Stimulated activated CD4-positive, alpha-beta T cell treated with anti-CD3 and anti-CD28 coated beads, Interleukin-15, amount 100 ng/mL, for 1 hour (primary cell): ENCODE results near the gene AVEN.
"Not testable (repeated sequence)": the region's sequence is repeated elsewhere in the genome, so short reads cannot be mapped to it uniquely, and the experiment has no call there.

Source experiments
- DNase-seq, 2 donors: peaks; one replicate each; pipeline ENCODE4 v3.0.0-alpha.2; 2020; ENCODE audit warnings: low read depth in 1 of 2, low spot score in 1 of 2

The AVEN gene

DNA sequence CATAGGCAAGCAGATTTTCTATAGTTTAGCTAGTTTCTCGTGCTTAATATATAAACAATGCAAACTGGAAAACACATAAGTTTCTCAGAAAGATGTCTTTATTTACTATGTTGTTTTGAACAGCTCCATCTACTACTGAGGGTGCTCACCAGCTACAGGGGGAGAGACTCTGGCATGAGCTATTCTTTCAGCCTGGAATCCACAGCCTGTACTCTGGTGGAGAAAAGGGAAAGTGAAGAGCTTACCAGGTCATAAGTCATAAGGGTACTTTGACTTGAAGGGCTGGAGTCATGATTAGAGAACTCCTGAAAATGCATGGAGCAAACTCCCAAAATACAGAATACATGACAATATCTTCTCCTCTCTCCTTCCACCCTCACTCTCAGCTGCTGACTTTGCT lies 4.4 kb upstream of the AVEN start:
- no peak for DNase-seq

DNA sequence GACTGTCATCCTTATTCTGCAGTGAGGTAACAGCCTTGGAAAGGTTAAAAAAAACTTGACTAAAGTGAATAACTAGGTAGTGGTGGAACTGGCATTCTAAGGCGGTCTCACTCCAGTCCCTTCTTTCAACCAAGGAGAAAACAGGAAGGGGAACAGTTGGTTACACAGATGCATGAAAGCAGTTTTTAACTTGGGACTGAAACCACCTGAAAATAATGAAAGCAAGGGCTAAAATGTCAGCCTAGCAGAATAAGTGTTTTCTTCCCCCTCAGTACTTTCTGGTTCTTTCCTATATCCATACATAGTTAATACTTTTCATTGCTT lies 748 bp upstream of the AVEN start:
- DNase-seq: no peak

DNA sequence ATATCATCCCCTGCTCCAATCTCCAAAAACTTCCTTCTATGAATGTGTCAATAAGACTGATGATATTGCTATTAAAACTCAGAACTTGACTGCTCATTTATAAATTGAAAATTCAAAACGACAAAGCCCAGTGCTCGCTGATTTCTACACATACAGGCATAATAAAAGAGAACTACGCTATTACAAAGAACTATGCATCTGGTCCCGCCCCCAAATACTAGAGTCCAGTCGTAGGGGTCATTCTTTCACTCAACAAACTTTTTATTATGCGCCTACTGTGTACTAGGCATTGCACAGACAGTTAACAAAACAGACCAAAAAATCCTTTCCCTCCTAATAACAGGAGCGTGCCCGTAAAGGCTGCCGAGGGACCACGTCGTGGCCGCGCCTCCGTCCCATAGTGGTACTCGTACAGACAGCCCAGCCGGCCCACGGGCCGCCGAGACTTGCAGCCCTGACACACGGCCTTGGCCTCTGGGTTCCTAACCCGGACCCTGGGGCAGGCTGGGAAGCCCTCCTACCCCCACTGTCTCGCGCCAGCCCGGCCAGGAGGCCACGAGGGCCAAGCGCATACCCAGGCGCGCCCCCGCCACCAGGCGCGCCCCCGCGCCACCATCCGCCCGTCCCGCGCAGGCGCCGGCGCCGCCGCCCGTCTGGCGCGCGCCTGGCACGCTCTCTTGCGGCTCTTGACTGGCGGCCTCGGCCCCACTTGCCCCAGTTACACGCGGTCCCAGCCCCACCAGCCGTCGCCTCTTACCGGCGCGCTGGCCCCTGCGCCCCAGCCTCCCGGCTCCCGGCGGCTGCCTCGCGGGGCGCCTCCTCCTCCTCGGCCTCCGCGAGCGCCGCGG lies 757 bp downstream of the AVEN start:
- DNase-seq: peak; percentile 52 to 65

DNA sequence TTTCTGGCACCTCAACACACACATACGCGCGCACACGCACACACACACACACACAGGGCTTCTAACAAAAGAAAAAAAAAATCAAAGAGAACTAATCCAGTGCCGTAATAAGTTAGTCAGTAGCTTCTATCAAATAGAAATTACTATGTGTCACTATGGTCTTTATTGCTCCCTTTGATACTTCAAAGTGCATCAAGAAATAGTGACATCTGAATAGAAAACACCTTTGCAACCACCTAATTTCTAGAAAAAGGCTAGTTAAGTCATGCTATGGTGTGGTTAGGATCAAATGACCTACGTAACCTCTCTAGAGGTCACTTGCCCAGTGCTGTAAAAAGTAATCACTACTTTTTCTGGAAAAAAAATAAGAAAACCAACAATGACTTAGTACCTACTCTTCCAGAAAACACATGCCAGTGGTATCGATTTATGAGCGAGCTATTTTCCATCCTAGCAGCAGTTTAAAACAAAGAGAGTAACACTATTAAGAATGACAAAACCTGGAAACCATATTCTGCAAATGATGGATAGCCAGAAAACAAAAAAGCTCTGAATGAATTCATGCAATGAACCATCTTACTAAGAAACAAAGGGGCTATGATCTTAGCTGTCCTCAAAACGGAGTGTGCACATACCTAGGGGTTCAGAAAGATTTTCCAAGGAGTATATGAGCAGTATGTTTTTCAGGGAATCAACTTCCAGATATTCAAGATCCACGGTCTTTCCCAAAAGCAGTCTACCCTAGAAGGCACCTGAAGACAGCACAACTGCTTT lies 6.8 kb downstream of the AVEN start:
- DNase-seq: no peak

DNA sequence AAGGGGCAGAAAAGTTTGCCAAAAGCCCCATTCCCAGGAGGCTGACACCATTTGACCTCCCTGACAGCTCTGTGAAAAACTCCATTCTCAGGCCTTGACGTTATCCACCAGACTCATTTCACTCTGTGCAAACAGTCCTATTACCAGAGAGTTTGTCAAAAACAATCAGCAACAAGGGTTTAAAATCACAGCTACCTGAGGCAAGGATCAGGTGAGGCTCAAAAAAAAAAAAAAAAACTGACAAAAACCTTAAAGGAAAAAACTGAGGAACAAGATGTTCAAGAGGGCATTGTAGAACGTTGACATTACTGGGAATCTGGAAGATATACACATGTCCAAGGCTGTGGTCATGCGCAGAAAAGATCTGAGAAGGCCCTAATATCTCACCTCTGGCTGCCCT lies 11.4 kb downstream of the AVEN start:
- DNase-seq: no peak

DNA sequence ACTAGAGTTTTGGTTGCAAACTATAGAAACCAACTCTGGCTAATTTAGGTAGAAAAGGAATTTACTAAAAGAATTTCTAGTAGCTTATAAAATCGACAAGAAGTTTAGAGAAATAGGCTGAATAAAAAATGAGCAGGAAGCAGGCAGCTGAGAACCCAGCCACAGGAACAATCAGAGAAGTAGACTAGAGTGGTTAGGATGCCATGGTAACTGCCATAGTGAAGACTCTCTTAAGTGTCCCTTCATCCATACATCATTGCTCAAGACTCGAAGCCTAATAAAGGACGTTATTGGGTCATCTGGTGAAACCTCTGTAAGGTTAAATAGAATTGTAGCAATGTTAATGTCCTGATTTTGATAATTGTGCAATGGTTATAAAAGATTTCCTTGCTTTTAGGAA lies 13.8 kb downstream of the AVEN start:
- no peak for DNase-seq

DNA sequence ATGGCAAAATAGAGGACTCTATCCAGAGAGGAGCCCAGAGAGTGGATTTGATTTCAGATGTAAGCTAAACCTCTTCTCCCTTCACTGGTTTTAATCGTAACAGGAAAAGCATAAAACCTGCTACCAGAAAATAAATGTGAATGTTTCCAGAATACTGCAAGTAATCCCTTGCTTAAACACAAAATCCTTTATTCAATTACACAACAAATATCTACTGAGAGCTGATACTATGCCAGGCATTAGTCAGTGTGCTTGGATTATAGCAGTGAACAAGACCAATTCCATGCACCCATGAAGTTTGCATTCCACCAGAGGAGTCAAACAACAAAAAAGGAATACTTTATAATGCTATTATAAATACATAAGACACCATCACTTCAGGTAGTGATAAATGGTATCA lies 15.1 kb downstream of the AVEN start:
- DNase-seq: no peak

DNA sequence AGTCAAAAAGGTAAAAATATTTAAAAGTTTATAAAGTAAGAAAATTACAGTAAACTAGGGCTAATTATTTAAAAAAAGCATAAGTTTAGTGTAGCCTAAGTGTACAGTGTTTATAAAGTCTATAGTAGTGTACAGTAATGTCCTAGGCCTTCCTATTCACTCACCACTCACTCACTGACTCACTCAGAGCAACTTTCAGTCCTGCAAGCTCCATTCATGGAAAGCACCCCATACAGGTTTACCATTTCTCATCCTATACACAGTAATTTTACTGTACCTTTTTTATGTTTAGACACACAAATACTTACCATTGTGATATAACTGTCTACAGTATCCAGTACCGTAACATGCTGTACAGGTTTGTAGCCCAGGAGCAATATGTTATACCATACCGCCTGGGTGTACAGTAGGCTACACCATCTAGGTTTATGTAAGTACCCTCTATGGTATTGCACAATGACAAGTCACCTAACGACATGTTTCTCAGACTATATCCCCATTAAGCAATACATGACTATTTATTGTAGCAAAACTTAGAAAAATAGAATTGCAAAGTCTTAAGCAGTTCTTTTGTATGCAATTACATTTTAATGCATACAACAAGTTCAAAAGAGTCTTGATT lies 19.5 kb downstream of the AVEN start:
- no peak for DNase-seq

DNA sequence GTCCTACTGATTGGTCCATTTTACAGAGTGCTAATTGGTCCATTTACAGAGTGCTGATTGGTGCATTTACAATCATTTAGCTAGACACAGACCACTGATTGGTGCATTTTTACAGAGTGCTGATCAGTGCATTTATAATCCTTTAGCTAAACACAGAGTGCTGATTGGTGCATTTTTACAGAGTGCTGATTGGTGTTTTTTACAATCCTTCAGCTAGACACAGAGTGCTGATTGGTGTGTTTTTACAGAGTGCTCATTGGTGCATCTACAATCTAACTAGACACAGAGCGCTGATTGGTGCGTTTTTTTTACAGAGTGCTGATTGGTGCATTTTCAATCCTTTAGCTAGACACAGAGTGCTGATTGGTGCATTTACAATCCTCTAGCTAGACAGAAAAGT lies 20.3 kb downstream of the AVEN start:
- not testable (repeated sequence) for DNase-seq

DNA sequence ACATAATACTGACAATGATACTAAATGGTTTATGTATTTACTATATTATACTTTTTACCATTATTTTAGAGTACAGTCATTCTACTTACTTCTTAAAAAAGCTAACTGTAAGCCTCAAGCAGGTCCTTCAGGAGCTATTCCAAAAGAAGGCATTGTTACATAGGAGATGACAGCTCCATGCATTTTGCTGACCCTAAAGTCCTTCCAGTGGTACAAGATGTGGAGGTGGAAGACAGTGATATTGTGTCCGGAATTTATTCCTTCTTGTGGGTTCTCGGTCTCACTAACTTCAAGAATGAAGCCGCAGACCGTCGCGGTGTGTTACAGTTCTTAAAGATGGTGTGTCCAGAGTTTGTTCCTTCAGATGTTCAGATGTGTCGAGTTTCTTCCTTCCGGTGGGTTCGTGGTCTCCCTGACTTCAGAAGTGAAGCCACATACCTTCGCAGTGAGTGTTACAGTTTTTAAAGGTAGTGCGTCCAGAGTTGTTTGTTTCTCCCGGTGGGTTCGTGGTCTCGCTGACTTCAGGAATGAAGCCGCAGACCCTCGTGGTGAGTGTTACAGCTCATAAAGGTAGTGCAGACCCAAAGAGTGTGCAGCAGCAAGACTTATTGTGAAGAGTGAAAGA lies 20.9 kb downstream of the AVEN start:
- no peak for DNase-seq

DNA sequence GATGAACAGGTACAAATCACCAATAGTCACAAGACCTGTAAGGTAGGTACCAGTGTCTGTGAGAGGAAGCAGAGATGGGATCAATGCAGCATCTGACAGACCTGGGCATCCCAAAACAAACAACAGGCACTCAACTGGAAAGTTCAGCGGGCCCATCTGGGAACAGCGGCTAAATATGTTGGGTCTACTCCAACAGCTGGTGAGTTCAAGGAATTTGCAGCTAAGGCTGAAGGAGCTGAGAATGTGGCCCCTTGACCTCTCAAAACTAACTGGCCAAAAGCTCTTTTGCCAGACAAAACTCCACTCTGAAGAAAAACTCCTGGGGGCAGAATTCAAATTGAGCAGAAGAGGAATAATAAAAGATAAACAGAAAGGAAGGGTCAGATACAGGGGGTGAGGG lies 24.4 kb downstream of the AVEN start:
- no peak for DNase-seq

DNA sequence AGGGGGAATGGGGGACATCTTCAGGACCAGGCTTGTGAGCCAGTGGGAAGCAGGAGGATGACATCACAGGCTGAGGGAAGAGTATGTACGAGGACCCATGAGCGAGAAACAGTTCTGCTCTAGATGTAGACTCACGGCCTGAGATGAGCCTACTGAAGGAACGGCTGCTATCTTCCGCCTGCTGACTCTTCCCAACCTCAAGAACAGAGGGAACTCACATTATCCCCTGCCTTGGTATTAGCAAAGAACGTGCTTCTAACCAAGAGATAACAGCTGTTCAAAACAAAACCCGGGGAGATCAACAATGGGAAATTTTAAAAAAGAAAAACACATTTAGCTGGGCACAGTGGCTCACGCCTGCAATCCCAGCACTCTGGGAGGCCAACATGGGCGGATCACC lies 25.3 kb downstream of the AVEN start:
- DNase-seq: no peak

DNA sequence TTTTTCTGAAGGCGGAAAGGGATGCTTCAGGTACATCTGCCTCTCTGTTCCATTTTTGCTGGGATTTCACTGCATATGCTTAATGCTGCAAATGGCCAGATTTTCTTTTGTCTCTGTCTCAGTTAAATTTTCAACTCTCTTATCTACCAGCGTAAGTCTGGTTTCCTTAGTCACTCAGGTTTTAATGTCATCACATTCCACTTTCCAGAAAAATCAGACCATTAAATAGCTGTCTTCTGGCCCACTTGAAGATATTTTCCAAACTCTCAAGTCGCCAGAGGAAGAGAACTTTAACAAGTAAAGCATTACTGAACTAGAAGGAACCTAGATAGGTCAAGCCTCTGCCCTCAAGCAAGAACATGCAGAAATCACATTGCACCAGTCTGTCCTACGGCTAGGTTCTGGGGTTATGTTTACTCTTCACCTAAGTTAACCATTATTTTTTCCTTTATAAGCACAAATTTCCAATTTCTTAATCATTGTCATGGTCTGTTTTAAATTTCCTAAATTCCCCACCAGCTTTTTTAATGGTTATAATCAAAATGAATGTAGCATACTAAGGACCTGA lies 26.5 kb downstream of the AVEN start:
- DNase-seq: no peak

DNA sequence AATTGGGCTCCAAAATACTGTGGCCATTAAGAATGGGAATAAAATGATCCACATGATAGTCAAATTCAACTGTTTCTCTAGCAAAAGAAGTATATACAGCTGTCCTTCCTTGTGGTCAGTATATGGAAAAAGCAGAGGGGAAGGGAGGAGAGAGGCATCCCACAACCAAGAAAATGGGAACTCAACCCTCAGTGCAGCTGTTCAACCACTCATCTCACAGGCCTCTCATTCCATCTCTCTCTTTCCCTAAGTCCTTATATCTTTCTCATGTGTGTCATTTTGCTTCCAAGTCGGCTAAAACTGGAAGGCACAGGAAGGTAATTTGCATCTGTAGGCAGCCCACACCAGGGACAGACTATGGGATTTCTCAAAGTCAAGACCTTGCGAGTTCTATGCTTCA lies 27.5 kb downstream of the AVEN start:
- no peak for DNase-seq

DNA sequence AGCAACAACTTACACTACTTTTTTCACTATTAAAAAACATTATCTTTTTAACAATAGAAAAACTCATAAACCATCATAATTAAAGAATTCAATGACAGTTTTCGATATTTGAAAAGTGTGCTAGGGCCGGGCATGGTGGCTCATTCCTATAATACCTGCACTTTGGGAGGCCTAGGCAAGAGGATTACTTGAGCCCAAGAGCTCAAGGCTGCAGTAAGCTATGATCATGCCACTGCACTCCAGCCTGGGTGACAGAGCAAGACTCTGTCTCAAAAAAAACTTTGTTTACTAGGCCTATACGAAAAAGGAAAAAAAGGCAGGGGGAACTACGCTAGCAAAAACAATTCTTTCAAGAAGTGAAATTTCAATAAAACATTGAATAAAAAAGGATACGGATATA lies 28.1 kb downstream of the AVEN start:
- no peak for DNase-seq

DNA sequence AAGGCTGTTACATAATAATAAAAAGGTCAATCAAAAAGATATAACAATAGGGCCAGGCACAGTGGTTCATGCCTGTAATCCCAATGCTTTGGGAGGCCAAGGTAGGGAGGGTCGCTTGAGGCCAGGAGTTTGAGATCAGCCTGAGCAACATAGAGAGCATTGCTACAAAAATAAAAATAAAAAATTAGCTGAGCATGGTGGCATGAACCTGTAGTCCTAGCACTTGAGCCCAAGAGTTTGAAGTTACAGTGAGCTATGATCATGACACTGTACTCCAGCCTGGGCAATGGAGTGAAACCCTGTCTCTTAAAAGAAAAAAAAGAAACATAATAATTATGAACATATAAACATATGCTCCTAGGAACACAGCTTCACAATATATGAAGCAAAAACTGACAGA lies 29.3 kb downstream of the AVEN start:
- no peak for DNase-seq

DNA sequence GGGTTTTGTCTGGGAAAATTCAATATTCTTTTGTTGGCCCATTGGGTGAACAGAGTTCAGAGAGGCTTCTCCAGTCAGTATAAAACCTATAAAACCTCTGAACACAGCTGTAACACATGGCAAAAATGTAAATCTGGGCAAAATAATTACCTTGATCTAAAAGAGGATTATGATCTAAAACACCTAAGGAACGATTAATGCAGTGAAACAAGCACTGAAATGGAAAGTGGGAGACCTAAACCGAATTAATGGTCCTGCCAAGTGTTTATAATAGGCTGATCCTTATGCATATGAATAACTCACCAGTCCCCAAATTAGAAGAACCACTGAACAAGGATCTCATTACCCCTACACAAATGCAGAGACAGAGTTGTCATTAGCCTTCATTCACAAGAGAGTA lies 32.6 kb downstream of the AVEN start:
- no peak for DNase-seq

DNA sequence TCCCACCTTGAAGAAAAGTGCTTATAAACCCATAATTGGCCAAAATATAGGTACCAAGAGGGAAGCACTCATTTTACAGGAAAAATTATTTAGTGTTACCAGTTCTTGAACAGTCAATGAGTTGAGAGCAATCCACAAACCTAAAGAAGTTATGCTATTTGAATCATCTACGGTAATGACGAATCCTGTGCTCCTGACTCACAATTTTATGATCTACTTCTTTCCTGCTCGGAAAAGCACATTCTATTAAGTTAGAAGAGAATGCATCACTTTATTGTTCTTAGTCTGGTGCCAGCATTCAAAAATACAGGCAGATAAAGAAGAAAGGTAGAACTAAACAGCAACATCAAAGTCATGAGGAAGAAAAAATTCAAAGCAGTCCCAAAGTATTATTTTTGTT lies 37.5 kb downstream of the AVEN start:
- no peak for DNase-seq

DNA sequence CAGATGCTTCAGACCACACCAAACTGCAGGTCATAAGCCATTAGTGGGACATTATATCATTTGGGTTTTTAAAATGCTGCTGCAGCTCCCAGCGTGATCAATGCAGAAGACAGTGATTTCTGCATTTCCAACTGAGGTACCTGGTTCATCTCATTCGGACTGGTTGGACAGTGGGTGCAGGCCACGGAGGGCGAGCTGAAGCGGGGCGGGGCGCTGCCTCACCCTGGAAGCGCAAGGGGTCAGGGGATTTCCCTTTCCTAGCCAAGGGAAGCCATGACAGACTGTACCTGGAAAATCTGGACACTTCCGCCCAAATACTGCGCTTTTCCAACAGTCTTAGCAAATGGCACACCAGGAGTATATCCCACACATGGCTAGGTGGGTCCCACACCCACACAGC lies 43.3 kb downstream of the AVEN start:
- not testable (repeated sequence) for DNase-seq

DNA sequence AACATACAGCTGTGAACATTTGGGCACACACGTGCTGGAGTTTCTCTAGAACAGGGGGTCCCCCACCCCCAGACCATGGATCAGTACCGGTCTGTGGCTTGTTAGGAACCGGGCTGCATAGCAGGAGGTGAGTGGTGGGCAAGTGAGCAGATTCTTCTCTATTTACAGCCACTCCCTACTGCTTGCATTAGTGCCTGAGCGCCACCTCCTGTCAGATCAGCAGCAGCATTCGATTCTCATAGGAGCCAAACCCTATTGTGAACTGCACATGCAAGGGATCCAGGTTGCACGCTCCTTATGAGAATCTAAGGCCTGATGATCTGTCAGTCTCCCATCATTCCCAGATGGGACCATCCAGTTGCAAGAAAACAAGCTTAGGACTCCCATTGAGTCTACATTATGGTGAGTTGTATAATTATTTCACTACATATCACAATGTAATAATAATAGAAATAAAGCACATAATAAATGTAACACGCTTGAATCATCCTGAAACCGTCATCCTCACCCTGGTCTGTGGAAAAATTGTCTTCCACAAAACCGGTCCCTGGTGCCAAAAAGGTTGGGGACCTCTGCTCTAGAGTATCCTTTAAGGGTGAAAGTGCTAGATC lies 44.9 kb downstream of the AVEN start:
- DNase-seq: no peak

DNA sequence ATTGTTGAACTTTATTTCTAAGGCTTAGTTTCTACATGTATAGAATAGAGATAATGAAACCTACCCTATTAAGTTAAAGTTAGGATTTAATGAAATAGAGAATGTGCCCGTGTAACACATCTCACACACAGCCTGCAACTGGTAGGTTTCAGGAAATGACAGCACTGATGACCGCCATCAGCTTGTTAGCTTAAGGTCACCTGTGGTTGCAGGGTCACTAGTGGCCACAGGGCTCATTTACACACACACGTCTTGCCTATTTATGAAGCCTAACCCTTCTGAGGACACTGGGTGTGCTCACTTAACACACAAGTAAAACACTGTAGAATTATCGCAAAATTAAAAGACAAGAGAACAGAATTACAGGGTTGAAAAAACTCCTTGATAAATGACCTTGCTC lies 50.6 kb downstream of the AVEN start:
- DNase-seq: no peak
